NCI-H1092 (cell line): Measurements from ENCODE around the gene UNC45A.
"Not testable (repeated sequence)": the region's sequence is repeated elsewhere in the genome, so short reads cannot be mapped to it uniquely, and the experiment has no call there.

ENCODE experiments used
- DNase-seq: peaks from one replicate; lab custom pipeline; 2025; lab: John Stamatoyannopoulos, UW

The UNC45A gene

GRCh38 chr15:90903733-90904536 lies 31.1 kb upstream of the UNC45A start:
- no peak for DNase-seq

GRCh38 chr15:90904746-90905145 lies 30.3 kb upstream of the UNC45A start:
- no peak for DNase-seq

- DNase-seq: no peak
These were observed 29.5 kb upstream of the UNC45A start for GRCh38 chr15:90905306-90906180.

DNA sequence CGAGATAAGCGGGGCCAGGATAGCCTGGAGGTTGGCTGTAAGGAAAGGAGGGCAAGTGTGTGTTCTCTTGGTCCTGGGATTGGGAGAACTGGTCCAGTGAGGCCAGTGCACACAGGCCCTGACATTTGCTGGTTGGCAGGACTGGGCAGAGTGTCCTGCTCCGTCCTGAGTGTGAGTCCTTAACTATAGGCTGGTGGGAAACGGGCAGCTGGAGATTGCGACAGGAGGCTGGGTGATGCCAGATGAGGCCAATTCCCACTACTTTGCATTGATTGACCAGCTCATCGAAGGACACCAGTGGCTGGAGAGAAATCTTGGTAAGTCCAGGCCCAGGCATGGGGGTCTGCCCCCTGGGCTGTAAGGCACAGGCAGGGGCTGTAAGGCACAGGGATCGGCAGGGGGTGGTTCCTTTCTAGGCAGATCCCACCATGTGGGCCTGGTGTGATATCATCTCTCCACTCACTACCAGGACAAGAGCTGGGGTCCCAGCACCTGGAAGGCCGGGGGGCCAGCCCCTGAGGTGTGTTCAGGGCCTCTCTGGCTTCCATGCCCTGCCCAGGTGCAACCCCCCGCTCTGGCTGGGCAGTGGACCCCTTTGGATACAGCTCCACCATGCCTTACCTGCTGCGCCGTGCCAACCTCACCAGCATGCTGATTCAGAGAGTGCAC lies 28.8 kb upstream of the UNC45A start:
- no peak for DNase-seq

- no peak for DNase-seq
These were observed 27.9 kb upstream of the UNC45A start for GRCh38 chr15:90907051-90907660.

DNA sequence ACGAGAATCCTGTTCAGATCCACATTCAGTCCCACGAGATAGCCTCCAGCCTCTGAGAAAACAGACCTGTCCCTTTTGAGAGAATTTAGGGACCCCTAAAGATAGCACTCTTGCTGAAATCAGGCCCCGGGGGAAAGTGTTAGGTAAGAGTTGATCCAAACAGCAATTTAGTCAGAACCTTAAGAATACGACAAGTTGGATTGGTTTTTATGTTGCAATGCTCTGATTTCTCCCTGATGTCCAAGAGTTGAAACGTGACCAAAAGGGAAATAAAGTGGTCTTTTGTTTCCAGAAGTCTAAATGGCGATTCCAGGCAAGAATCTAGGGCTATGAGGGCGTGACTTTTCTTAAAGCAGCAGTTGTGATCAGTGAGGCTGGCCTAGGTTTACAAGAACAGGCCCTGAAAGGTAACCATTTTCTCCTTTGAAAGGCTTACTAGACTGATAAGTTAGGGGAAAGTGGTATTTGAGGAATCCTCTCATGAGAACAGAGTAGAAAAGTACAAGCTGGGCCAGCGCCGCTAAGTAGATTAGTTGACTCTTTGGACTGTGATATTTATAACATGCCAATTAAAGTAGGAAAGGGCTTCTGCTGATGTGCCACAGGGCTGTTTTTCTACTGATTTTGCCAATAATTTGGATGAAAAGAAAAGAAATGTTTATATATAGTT lies 27.1 kb upstream of the UNC45A start:
- no peak for DNase-seq

DNA sequence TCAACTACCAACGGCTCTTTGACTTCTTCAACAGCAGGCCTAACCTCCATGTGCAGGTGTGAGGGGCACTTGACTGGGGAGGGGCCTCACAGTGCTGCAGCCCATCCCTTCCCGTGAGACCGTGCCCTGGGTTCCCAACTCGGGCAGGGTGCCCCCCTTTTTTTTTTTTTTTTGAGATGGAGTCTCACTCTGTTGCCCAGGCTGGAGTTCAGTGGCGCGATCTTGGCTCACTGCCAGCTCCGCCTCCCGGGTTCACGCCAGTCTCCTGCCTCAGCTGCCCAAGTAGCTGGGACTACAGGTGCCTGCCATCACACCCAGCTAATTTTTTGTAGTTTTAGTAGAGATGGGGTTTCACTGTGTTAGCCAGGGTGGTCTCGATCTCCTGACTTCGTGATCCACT lies 25.6 kb upstream of the UNC45A start:
- DNase-seq: not testable (repeated sequence)

DNA sequence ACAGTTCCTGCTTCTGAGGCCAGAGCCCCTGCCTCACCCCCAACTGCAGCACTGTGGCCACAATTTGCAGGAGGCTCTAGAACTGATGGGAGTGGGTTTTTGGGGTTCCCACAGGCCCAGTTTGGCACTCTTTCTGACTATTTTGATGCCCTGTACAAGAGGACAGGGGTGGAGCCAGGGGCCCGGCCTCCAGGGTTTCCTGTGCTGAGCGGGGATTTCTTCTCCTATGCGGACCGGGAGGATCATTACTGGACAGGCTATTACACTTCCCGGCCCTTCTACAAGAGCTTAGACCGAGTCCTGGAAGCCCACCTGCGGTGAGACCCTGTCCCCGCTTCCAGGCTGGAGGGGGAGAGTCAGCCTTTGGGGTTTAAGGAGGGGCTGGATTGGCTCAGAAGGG lies 25.1 kb upstream of the UNC45A start:
- DNase-seq: no peak

GRCh38 chr15:90910441-90911301 lies 24.4 kb upstream of the UNC45A start:
- no peak for DNase-seq

GRCh38 chr15:90911302-90911623 lies 23.8 kb upstream of the UNC45A start:
- no peak for DNase-seq

- no peak for DNase-seq
These were observed 22.9 kb upstream of the UNC45A start for GRCh38 chr15:90911906-90912769.

DNA sequence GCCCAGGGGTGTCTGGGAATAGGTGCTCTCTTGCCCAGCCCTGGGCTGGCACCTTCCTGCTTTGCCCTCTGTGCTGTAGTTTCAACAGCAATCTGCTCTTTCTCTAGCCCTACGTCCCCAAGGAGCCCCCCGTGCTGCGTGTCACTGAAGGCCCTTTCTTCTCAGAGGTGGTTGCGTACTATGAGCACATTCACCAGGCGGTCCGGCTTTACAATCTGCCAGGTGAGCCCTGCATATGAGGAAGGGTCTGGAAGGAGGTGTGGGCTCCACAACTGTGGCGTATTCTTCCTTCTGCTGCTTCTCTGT lies 22.4 kb upstream of the UNC45A start:
- DNase-seq: no peak

DNA sequence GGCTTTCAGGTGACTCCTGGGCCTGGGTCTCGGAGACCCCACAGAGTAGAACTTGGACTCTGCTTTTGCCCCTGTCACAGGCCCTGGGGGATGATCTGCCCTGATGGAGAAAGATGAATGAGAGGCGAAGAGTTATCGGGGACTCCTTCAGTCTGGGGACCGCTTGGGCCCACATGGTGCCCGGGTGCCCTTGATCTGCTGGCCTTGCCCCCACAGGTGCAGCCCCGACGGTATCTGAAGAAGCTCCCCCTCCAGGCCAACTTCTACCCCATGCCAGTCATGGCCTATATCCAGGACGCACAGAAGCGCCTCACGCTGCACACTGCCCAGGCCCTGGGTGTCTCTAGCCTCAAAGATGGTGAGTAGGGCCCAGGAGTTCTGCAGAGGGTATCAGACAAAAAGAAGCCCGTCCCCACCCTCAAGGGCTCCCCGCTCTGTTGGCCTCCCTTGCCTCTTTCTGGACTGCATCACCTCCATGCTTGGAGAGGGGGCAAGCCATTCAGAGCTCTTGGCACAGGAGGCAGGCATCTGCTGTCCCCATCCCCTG lies 21.6 kb upstream of the UNC45A start:
- DNase-seq: no peak

DNA sequence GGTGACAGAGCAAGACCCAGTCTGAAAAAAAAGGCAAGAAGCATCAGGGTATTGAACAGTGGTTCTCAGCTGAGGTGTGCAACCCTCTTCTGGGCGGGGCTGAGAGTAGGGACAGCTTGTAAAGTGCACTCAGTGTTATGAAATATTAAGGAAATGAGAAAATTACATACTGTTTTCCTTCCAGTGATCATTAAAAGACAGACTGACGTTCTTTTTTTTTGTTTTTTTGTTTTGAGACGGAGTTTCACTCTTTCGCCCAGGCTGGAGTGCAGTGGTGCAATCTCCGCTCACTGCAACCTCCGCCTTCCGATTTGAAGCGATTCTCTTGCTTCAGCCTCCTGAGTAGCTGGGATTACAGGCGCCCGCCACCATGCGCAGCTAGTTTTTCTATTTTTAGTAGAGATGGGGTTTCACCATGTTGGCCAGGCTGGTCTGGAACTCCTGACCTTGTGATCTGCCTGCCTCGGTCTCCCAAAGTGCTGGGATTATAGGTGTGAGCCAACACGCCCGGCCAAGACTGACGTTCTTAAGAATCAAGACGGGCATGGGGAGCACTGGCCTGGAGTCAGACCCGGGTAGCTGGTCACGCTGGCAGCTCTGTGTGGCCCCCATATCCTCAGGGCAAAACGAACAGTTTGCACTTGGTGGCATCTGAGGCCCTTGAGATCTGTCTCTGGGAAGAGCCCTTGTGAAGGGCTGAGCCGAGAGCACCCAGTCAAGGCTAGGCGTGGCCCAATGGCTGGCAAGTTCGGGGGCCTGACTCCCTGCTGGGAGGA lies 20.6 kb upstream of the UNC45A start:
- DNase-seq: no peak

DNA sequence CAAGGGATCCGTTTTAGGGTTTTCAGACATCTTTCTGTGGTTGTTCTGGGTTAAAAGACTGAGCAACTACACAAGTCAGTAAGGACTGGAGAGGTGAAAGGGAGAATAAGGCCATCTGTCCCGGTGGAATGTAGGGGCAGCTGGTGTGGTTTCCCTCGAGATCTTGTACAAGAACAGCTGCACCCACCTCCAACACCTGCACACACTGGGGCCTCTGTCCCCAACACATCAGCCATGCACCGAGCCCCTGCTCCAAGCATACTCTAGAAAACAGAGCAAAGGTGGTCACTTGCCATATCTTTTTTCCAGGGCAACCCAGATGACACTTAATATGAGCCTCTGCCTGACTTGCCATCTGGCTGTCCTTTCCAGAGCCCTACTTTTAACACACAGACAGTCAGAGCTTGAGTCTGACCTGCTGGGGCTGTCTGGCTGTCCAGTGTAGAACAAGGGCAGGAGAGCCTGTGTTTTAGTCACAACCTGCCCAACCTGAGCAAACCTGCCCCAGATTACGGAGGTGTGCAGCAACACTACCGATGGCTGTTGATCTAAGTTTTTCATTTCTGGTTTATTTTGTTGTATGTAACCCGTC lies 19.8 kb upstream of the UNC45A start:
- no peak for DNase-seq

- no peak for DNase-seq
These were observed 19.2 kb upstream of the UNC45A start for GRCh38 chr15:90915808-90916440.

- DNase-seq: no peak
These were observed 18.6 kb upstream of the UNC45A start for GRCh38 chr15:90916461-90916860.

GRCh38 chr15:90917569-90917968 lies 17.5 kb upstream of the UNC45A start:
- DNase-seq: no peak
